IMR-90 (cell line): ENCODE data around the gene CETN3.

ENCODE experiments used
- BHLHE40 ChIP-seq: fragments of 150-350 bp; IDR thresholded peaks from 2 replicates; pipeline ENCODE4 v1.6.1; 2016; ENCODE audit warnings: mild to moderate bottlenecking, low read depth, low read length
- CTCF ChIP-seq: conservative IDR thresholded peaks from 2 replicates; pipeline ENCODE4 v1.5.1; 2012; ENCODE audit warnings: mild to moderate bottlenecking, low read depth, low read length, improper control_type of control experiment

GRCh38 chr5:90440644-90441043 is 31.1 kb upstream of the CETN3 start:
- TF ChIP-seq CTCF, result no peak
- no peak for TF ChIP-seq BHLHE40
